NCI-H2081 treated with DMSO at 0.1 percent for 48 hours (cell line): ENCODE measurements around the gene APBA1.

Experiments
- DNase-seq: peaks from one replicate; lab custom pipeline; 2025; lab: John Stamatoyannopoulos, UW

APBA1 gene

GRCh38 chr9:69579032-69579758, 93.0 kb downstream of the APBA1 start:
- no peak for DNase-seq

DNA sequence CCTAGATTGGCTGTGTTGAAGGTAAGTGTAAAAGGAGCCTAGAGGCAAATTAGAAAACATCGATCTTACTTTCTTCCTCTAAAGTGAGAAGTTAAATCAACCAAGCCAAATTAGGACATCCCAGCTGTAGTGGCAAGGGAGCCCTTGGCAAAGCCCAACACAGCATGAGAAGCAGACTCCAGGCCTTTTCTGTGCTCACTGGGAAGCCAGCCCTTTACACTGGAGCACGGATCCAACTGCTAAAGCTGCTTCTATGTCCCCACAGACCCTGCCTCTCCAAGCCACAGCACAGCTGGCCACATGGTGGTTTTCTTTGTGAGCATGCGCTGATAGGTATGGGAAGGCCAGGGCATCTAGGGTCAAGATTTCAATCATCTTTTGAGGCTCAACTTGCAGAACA, 94.1 kb downstream of the APBA1 start:
- no peak for DNase-seq

- no peak for DNase-seq
These were observed 95.0 kb downstream of the APBA1 start for GRCh38 chr9:69577123-69577522.

GRCh38 chr9:69574057-69574456, 98.1 kb downstream of the APBA1 start:
- no peak for DNase-seq

DNA sequence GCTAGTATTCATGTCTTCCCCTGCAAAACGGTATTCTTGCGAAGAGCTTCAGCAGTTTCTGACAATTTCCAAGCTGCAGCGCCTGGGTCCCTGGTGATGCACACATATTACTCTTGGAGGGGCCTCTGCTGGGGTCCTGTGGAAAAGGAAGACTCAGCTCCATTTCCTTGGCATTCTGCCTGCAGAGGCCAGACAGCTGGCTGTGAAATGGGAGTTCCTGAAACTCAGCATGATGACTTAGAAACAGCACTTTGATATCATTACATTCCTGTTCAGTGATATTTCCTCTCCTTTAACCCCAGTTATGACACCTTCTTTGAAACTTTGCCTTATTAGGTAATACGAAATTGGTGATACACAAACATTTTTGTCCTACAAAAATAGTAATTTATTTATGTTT, 98.5 kb downstream of the APBA1 start:
- no peak for DNase-seq

- DNase-seq, result no peak
These were observed 99.6 kb downstream of the APBA1 start for GRCh38 chr9:69572611-69573010.

- no peak for DNase-seq
These were observed 101.1 kb downstream of the APBA1 start for GRCh38 chr9:69571032-69571431.

- no peak for DNase-seq
These were observed 102.3 kb downstream of the APBA1 start for GRCh38 chr9:69569738-69570451.

DNA sequence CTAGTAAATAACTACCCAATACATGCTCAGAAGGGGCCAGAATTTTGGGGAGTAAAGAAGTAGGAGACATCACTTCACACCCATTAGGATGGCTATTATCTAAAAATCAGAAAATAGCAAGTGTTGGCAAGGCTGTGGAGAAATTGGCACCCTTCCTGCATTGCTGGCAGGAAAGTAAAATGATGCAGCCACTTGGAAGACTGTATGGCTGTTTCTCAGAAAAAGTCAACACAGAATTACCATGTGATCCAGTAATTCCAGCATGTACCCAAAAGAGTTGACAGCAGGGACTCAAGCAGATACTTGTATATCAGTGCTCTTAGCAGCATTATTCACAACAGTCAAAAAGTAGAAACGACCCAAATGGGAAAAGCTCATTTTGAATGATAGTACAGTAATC, 107.6 kb downstream of the APBA1 start:
- no peak for DNase-seq

GRCh38 chr9:69559126-69559525, 113.0 kb downstream of the APBA1 start:
- no peak for DNase-seq

DNA sequence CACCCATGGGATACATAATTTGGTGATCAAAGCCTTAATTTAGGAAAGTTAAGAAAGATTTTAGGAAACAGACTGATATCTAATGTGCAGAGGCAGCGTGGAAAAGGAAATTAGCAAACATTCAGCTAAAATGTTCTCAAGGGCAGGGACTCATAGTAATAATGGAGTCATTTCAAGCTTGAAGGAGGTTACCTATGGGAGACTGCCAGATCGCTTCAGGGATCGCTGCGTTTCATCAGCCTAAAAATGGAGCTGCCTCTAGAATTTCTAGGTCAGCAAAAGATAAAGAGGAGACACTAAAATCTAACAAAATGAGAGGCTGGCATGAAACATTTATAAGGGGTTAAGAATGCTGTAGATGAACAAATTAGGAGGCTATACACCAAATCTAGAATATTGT, 115.5 kb downstream of the APBA1 start:
- no peak for DNase-seq

DNA sequence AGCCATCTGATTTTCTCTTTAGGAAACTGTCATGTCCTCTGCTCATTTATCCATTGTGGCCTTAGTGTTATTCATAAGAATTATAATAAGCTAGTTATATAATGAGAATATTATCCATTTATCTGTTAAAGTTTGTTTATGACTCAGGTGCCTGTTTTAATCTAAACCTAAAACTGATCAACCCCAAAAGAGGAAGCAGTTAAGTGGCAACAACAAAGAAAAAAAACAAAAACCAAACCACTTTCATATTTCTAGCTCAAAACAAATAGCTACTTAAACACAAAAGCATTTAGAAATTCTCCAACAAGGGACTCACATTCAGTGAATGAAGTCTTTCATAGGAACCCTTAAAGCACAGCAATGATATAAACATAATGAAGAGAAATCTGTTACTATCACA, 116.4 kb downstream of the APBA1 start:
- no peak for DNase-seq

DNA sequence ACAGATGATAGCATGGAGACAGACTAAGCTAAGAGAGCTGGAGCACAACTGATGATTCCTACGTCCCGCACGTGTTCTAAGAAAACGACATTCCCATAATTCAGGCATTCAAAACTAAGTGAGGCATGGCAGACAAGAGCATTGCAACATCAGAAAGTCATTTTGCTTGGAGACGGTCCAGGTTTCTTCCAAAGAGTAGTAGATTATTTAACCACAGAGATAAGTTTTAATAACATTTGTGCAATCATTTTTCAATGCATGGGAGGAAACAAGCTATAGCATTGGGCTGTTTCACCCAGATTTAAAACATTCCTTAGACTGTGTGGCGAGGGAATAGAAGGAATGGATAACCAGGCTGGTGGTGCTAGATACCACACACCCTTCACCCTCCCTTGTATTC, 117.2 kb downstream of the APBA1 start:
- no peak for DNase-seq

DNA sequence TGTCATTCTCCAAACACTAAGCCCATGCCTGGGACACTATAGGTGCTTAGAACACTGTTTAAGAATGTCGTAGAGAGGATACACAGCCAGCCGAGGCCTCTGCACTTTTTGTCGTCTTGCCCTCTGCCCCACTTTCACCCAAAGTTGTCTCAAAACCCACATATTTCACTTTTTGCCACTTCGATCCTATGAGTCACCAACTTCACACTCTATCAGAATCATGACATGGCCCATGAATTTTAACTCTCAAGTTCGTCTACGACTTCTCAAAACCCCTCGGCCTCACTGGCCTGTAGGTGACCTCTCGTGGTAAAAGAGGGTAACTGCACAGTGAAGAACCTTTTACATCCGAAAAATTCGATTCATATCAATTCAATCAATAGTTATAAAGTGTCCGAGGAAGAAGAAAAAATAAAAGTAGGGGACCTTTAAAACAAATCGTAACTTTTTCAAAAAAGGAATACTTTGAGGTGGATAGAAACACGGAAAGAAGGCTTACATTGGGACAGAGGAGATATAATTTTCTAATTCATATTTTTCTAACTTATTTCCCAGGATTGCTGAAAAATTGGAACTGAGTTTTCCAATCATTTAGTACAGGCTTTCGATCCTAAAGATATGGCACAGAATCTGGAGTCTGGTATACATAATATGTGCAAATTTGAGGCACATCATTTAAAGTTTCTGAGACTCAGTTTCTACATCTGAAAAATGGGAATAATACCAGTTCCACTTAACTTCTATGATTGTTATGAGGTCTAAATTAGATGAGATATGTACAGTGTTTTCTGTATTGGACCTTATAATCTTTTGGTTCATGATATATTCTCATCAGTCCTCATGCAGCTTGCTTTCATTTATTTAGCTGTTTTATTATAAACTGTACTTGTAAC, 122.6 kb downstream of the APBA1 start:
- no peak for DNase-seq

DNA sequence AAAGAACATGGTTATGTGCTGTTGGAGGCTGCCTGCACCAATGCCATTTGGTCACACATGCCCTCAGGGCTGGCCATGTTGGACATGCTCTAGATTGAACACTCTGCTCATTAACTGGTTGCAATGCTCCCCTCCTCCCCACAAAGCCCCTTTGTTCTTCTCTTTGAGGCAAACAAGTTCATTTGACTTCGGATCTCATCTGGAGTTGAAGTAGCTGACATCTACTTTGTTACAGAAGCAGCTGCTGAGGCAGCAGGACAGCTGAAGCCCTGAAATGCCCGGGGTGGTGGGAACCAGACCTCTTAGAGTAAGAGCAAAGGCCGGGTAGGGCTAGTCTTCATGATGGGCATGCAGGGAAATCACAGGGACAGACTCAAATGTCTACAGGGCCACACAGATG, 123.5 kb downstream of the APBA1 start:
- DNase-seq, result no peak

- no peak for DNase-seq
These were observed 125.9 kb downstream of the APBA1 start for GRCh38 chr9:69546265-69546664.

DNA sequence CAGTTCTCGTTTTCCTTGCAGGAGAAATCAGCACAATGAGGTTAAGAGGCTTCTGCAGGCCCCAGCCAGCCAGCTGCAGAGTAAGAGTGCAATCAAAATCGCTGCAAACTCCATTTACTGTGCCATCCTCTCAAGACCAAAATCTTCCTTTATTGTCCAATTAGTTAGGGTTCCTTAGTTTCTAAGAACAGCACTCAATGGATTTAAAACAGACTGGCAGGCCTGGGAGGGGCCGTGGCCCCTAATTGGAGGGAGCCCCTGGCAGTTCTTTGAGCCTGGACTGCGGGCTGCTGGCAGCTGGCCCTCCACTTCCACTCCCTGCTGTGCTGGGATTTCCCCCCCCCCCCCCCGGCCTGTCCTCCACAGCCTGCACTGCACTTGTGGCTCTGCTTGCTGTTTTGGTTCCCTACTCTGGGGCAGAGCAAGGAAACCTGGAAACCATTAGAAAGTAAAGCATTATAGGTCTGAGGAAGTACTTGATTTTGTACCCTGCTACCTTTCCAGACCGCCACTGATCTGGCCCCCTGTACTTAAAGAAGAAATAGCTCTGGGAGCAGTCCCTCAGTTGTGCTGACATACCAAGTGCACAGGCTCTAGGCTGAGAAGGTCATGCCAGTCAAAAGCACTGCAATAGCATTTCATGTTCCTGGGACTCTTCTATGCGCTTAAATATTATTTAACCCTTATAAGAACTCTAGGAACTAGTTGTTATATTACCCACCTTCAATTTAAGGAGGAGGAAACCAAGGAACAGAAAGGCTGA, 129.0 kb downstream of the APBA1 start:
- DNase-seq, result no peak

DNA sequence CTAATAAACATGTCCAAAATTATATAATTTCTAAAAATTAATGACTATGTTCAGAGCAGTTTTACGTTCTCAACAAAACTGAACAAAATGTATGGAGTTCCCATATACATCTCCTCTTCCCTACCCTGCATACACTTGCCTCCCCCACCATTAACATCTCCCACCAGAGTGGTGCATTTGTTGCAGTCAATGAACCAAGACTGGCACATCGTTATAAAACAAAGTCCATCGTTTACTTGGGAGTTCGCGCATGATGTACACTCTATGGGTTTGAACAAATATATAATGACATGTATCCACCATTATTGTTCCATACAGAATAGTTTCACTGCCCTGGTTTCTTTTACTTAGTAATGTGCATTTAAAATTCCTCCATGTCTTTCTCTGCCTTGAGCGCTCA, 130.1 kb downstream of the APBA1 start:
- no peak for DNase-seq

DNA sequence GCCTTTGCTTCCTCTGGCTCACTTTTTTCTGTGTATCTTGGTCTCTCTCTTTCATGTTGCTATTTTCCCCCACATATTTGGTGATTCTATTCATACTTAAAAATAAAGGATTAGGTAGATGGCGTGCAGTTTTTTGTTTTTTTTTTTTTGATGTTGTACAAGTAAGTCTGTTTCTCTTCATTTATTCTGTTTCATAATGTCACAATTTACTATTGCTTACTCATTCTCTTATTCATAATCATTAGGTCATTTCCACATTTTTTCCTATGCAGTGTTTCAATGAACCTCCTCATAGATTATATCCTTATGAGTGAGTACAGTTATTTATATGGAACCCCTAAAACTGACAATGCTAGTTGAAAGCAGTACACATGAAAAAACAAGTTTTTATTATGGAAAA, 136.3 kb downstream of the APBA1 start:
- DNase-seq, result no peak

GRCh38 chr9:69535286-69535832, 136.8 kb downstream of the APBA1 start:
- no peak for DNase-seq

GRCh38 chr9:69532396-69532795, 139.8 kb downstream of the APBA1 start:
- peak; percentile 11 for DNase-seq

DNA sequence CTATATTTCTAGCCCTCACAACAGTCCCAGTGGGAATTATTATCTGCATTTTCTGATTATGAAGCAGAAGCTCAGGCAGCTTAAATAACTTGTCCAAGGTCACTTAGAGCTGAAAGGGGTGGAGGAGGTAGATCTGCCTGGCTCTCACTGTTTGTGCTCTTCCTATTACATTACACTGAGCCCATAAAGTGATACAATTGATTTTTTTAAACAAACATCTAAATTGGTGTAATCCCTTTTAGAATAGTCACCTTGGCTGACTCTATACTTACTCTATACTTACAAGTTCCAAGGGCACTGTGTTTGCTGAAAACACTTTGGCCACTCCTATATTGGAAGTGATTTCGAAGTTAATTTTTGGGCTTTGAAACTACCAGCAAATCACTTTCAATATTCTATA, 144.7 kb downstream of the APBA1 start:
- no peak for DNase-seq
